Measurements from ENCODE around the gene KLK5. TPM values are rescaled to one million over a fixed set of nuclear protein-coding genes. Genes with fewer than 3 reads are reported as not detected.
A peak's percentile ranks its signal among the peaks of the same experiment; 100 is the strongest.
"Not testable (repeated sequence)": the region's sequence is repeated elsewhere in the genome, so short reads cannot be mapped to it uniquely, and the experiment has no call there.

The KLK5 gene, protein sequence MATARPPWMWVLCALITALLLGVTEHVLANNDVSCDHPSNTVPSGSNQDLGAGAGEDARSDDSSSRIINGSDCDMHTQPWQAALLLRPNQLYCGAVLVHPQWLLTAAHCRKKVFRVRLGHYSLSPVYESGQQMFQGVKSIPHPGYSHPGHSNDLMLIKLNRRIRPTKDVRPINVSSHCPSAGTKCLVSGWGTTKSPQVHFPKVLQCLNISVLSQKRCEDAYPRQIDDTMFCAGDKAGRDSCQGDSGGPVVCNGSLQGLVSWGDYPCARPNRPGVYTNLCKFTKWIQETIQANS
- polyA plus RNA-seq (2012; ENCODE audit: insufficient read depth, insufficient read length) = not detected

GRCh38 chr19:50952910-50953309 lies at the start of gene KLK5:
Gene KLK5 (minus strand): TSS chr19:50953038. CDS start chr19:50952657, 381 bp downstream.
- H3K4me3 ChIP-seq (ENCODE audit: low read length) = no peak within 1 kb of the TSS
- DNase-seq (ENCODE audit: low read depth, low spot score) = no peak

- no peak for DNase-seq (ENCODE audit: low read depth, low spot score)
- H3K4me3 ChIP-seq (ENCODE audit: low read length) = no peak overlapping the region
These were observed 49.3 kb upstream of the KLK5 start for GRCh38 chr19:51002089-51002532.

DNA sequence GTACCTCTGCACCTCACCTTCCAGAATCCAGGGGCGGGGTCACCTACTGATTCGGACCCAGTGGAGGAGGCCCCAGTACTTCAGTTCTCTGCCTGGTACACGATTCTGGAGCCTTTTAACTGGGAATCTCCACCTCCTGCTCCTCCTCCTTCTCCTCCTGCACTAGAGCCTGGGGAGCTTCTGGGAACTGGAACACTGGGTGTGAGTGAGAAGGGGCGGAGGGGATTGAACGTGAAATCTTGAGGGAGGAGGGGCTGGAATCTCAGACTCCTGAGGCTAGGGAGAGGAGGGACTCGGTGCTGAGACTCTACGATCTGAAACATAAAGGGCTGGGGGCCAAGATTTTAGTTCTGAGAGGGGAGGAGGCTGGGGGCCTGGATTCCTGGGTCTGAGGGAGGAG lies 48.7 kb upstream of the KLK5 start, which contains the start of gene KLK8:
KLK8 (minus strand) TSS at position 90 of the 400 bp plus-strand sequence. CDS start 437 bp downstream, outside the sequence.
- H3K4me3 ChIP-seq (ENCODE audit: low read length) = no peak within 1 kb of the TSS
- no peak for DNase-seq (ENCODE audit: low read depth, low spot score)

GRCh38 chr19:51000981-51001380 lies 48.1 kb upstream of the KLK5 start:
- H3K4me3 ChIP-seq (ENCODE audit: low read length) = no peak overlapping the region
- DNase-seq (ENCODE audit: low read depth, low spot score) = no peak

GRCh38 chr19:51000426-51000825 lies 47.6 kb upstream of the KLK5 start:
- no peak for DNase-seq (ENCODE audit: low read depth, low spot score)
- no peak overlapping the region for H3K4me3 ChIP-seq (ENCODE audit: low read length)

GRCh38 chr19:50998686-50999085 lies 45.8 kb upstream of the KLK5 start:
- no peak overlapping the region for H3K4me3 ChIP-seq (ENCODE audit: low read length)
- DNase-seq (ENCODE audit: low read depth, low spot score) = no peak

- no peak for DNase-seq (ENCODE audit: low read depth, low spot score)
- no peak overlapping the region for H3K4me3 ChIP-seq (ENCODE audit: low read length)
These were observed 45.2 kb upstream of the KLK5 start for GRCh38 chr19:50998061-50998460.

DNA sequence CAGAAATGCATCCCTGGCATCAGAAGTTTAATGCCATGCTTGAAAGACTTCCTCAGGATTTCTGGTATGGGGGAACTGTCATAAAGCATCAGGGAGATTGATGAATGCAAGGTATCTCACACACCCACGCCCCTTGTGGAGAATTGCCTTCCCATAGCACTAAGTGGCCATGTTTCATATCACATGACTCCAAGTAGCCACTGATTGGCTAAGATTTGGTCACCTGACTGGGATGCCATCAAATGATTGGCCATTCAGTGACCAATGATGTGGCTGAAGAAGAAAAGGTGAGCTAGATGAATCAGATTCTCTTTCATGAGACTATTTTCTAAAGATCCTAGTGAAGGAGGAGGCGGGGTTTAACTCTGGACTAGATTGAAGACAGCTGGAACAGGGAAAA lies 41.3 kb upstream of the KLK5 start:
- peak; percentile 39 for DNase-seq (ENCODE audit: low read depth, low spot score)
- H3K4me3 ChIP-seq (ENCODE audit: low read length) = no peak overlapping the region

GRCh38 chr19:50992666-50993035 lies 39.8 kb upstream of the KLK5 start:
- no peak overlapping the region for H3K4me3 ChIP-seq (ENCODE audit: low read length)
- no peak for DNase-seq (ENCODE audit: low read depth, low spot score)

DNA sequence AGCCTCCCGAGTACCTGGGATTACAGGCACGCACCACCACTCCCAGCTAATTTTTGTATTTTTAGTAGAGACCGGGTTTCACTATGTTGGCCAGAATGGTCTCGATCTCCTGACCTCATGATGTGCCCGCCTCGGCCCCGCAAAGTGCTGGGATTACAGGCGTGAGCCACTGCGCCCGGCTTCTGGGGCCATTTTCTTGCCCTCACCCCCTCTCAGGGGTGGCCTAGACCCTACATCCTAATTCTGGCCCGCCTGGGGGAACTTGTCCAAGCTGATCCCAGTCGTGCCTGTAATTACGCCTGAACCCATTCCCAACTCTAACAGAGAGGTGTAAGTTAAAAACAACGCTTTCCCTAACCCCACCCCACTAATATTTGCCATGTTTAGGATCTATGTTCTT lies 31.6 kb upstream of the KLK5 start:
- H3K4me3 ChIP-seq (ENCODE audit: low read length); DNase-seq (ENCODE audit: low read depth, low spot score): not testable (repeated sequence)

- H3K4me3 ChIP-seq (ENCODE audit: low read length) = no peak within 1 kb of the TSS
- DNase-seq (ENCODE audit: low read depth, low spot score) = no peak
These were observed 30.9 kb upstream of the KLK5 start, which contains the start of gene KLK7 for GRCh38 chr19:50983625-50984292. Gene KLK7 (minus strand): TSS chr19:50983917. CDS start chr19:50982399, 1,518 bp downstream.

DNA sequence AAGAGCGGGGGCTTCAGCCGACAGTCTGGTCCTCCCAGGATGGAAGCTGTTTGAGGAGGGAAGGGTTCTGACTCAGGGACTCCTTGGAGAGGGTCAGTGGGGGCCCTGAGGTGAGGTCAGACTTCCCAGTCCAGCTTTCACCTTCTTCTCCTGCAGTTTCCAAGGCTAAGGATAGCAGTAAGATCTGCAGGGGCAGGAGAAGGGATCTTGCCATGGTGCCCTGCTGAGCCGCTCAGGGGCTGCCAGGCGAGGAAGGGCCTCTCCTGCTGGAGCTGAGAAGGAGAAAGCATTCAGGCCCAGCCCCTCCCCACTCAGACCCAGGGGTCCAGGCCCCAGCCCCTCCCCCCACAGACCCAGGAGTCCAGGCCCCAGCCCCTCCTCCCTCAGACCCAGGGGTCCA lies 29.3 kb upstream of the KLK5 start:
- no peak for DNase-seq (ENCODE audit: low read depth, low spot score)
- no peak overlapping the region for H3K4me3 ChIP-seq (ENCODE audit: low read length)

DNA sequence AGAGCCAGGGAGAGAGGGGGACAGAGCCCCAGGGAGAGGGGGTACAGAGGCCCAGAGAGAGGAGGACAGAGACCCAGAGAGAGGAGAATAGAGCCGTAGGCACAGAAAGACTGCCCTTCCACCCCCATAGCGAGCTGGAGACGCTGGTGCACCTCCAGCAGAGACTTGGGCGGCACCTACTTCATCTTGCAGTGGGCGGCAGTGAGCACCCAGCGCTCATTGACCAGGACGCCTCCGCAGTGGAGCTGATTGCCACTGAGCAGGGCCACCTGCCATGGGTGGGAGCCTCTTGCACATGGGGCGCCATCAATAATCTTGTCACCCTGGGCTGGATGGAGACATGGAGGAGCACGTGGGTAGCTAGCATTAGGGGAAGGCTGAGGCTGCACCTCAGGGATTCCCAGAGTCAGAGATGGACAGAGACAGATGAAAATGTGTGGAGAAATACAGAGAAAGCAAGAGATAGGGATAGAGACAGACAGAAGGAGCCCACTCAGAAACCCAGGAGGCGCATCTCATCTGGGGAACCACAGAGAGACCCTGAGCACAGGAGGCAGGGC lies 28.8 kb upstream of the KLK5 start:
- DNase-seq (ENCODE audit: low read depth, low spot score) = no peak
- H3K4me3 ChIP-seq (ENCODE audit: low read length) = no peak overlapping the region

DNA sequence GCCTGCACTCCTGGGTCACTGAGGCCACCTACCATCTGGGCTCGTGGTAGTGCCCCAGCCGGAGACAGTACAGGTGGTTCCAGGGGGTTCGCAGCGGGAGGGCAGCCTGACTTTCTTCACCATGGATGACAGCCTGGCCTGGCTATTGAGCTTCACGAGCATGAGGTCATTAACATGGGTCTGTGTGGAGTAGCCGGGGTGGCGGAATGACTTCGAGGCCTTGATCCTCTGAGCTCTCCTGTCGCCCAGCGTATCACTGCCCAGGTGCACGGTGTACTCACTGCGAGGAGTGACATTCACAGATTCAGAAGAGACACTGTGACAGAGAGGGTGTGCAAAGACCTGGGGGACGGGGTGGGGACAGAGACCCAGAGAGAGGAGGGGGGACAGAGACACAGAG lies 27.4 kb upstream of the KLK5 start:
- DNase-seq (ENCODE audit: low read depth, low spot score) = no peak
- H3K4me3 ChIP-seq (ENCODE audit: low read length) = no peak overlapping the region

DNA sequence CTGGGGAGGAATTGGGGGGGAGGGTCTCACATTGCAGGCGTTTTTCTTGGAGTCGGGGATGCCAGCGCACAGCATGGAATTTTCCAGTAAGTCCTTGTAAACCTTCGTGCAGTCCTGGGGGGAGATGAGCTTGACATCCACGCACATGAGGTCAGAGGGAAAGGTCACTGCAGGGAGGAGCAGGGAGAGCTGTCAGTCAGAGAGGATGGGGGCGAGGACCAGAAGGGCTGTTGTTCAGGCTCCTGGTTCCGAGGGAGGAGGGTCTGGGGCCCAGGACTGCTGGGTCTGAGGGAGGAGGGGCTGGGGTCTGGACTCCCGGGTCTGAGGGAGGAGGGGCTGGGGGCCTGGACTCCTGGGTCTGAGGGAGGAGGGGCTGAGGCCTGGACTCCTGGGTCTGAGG lies 26.9 kb upstream of the KLK5 start:
- DNase-seq (ENCODE audit: low read depth, low spot score) = no peak
- no peak overlapping the region for H3K4me3 ChIP-seq (ENCODE audit: low read length)

- no peak for DNase-seq (ENCODE audit: low read depth, low spot score)
- no peak overlapping the region for H3K4me3 ChIP-seq (ENCODE audit: low read length)
These were observed 26.0 kb upstream of the KLK5 start for GRCh38 chr19:50978772-50979390.

GRCh38 chr19:50977626-50978025 lies 24.8 kb upstream of the KLK5 start:
- no peak for DNase-seq (ENCODE audit: low read depth, low spot score)
- H3K4me3 ChIP-seq (ENCODE audit: low read length) = no peak overlapping the region

DNA sequence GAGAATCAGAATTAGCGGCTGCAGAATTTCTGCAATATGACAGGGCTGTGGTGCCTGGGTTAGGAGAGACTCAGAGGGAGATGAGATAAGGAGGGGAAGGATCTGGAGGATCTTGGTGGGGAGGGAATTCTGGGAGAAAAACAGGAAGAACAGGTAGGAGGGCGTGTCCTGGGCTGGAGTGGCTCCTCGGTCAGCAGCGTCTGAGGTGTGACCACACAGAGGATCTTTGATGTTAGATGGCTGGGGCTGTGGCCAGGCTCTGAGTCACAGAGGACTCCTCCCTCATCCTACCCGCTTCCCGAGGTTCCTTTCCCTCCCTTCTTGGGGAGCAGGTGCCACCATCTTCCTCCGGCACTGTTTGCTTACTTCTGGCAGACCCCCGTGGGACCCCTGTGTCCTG lies 22.9 kb upstream of the KLK5 start:
- DNase-seq (ENCODE audit: low read depth, low spot score) = no peak
- no peak overlapping the region for H3K4me3 ChIP-seq (ENCODE audit: low read length)

- H3K4me3 ChIP-seq (ENCODE audit: low read length) = no peak overlapping the region
These were observed 22.1 kb upstream of the KLK5 start for GRCh38 chr19:50974702-50975556.

More at GRCh38 chr19:50974702-50975556, 22.1 kb upstream of the KLK5 start:
- DNase-seq (ENCODE audit: low read depth, low spot score) = no peak

All from Jurkat, Clone E6-1 (cell line).